K562 (cell line): ENCODE data around the gene PPOX. TPM values are rescaled to one million over a fixed set of nuclear protein-coding genes. Genes with fewer than 3 reads are reported as not detected.

Experiments used
- ATAC-seq: fragments of 200-7000 bp; cut with Tn5 transposase; 3 replicates; pipeline ENCODE4 v1.9.1; 2020; ENCODE audit warnings: moderate library complexity
- BruUV-seq: library from RNA; stranded (reverse); fragments of 400-500 nt; replicated peaks from 2 replicates; lab custom pipeline; 2021; lab: Mats Ljungman, UMichigan
- CTCF ChIA-PET: fragments of 300-600 bp; formaldehyde crosslinking; extraction: SDS; loops from one replicate; lab custom pipeline; 2021; ENCODE audit warnings: low intra/inter-chr PET ratio; lab: Yijun Ruan, JAX
- POLR2A ChIA-PET: fragments of 300-600, 350-650 bp; sonication (Branson Sonifier 250); formaldehyde crosslinking; extraction: SDS; loops from one replicate; lab custom pipeline; 2021; ENCODE audit warnings: antibody characterized with exemption, inconsistent platforms; lab: Yijun Ruan, JAX
- DNase-seq, 4 experiments: peaks; one replicate each; pipeline versions ENCODE4 v3.0.0 to v3.0.0-alpha.2; 2011 to 2018; ENCODE audit warnings: low spot score in 3 of 4, mixed read lengths in 3 of 4; ENCODE audit errors: extremely low read depth in 1 of 4
- FAIRE-seq: peaks from 2 replicates; lab custom pipeline; 2011; peaks lifted over from hg19 to GRCh38; lab: Jason Lieb, UNC
- H2AFZ ChIP-seq: 2 replicates; pipeline ENCODE4 v1.6.0; 2011; ENCODE audit warnings: low read depth, low read length, control low read depth, inconsistent platforms
- H3K27ac ChIP-seq: fragments of 200-600 bp; 3 replicates; pipeline ENCODE4 v1.8.0; 2011; ENCODE audit warnings: low read depth, mild to moderate bottlenecking, control low read depth, inconsistent platforms, low read length, moderate library complexity, mixed read lengths; ENCODE audit errors: extremely low read depth
- H3K27me3 ChIP-seq, 2 experiments: fragments of 300-600 bp in 1 of 2; 2 replicates in 1 of 2; 3 replicates in 1 of 2; pipeline versions ENCODE4 v1.6.0 to v1.8.0; 2011; ENCODE audit warnings: inconsistent platforms in 2 of 2, low read length in 2 of 2, mild to moderate bottlenecking in 1 of 2, mixed read lengths in 1 of 2, moderate library complexity in 1 of 2; ENCODE audit not compliant: control insufficient read depth in 2 of 2, insufficient read depth in 2 of 2
- H3K36me3 ChIP-seq: fragments of 300-600 bp; 3 replicates; pipeline ENCODE4 v1.8.0; 2011; ENCODE audit warnings: mild to moderate bottlenecking, low read length, inconsistent platforms; ENCODE audit not compliant: control insufficient read depth, insufficient read depth
- H3K4me1 ChIP-seq, 2 experiments: fragments of 200-600 bp in 1 of 2; replicated peaks in 1 of 2; 2 replicates in 1 of 2; 3 replicates in 1 of 2; pipeline versions ENCODE4 v1.5.1 to v1.8.0; 2011; ENCODE audit warnings: inconsistent platforms in 2 of 2, low read length in 2 of 2, mild to moderate bottlenecking in 1 of 2, mixed read lengths in 1 of 2, moderate library complexity in 1 of 2; ENCODE audit not compliant: control insufficient read depth in 2 of 2, insufficient read depth in 2 of 2
- H3K4me2 ChIP-seq: 2 replicates; pipeline ENCODE4 v1.6.1; 2011; ENCODE audit warnings: low read length, control low read depth, inconsistent platforms, mixed read lengths; ENCODE audit not compliant: insufficient read depth
- H3K4me3 ChIP-seq: fragments of 200-600 bp; sonication (generic), shearing (Covaris generic); 2 replicates; pipeline ENCODE4 v1.5.1; 2016; ENCODE audit warnings: control low read depth, inconsistent platforms
- H3K79me2 ChIP-seq: fragments of 200-600 bp; 3 replicates; pipeline ENCODE4 v1.8.0; 2011; ENCODE audit warnings: low read length, inconsistent platforms; ENCODE audit not compliant: control insufficient read depth, insufficient read depth
- H3K9ac ChIP-seq, 2 experiments: 2 replicates each; pipeline versions ENCODE4 v1.6.0 to v1.6.1; 2011; ENCODE audit warnings: low read depth in 2 of 2, low read length in 2 of 2, control low read depth in 1 of 2, inconsistent platforms in 1 of 2, mild to moderate bottlenecking in 1 of 2, mixed read lengths in 1 of 2; ENCODE audit not compliant: insufficient read depth in 1 of 2
- H3K9me1 ChIP-seq: one replicate; pipeline ENCODE4 v1.6.0; 2011; ENCODE audit warnings: inconsistent platforms, mild to moderate bottlenecking, low read length, moderate library complexity; ENCODE audit not compliant: control insufficient read depth, insufficient read depth
- H3K9me3 ChIP-seq: replicated peaks from 2 replicates; pipeline ENCODE4 v1.5.1; 2011; ENCODE audit warnings: low read depth, low read length, inconsistent platforms; ENCODE audit not compliant: control insufficient read depth, insufficient read depth
- H4K20me1 ChIP-seq: replicated peaks from 2 replicates; pipeline ENCODE4 v1.6.1; 2011; ENCODE audit warnings: low read length, inconsistent platforms, mixed read lengths; ENCODE audit not compliant: control insufficient read depth, insufficient read depth
- HNRNPK ChIP-seq: fragments of 200-400 bp; formaldehyde crosslinking; IDR thresholded peaks from one replicate; pipeline ENCODE4 v1.6.1; 2018; ENCODE audit warnings: mild to moderate bottlenecking, low read depth, low read length; ENCODE audit not compliant: poor library complexity, severe bottlenecking
- PHB2 ChIP-seq: fragments of 450-650 bp; IDR thresholded peaks from 2 replicates; pipeline ENCODE4 v1.6.1; 2017; ENCODE audit warnings: low read depth
- RBFOX2 ChIP-seq: fragments of 200-400 bp; formaldehyde crosslinking; IDR thresholded peaks from 2 replicates; pipeline ENCODE4 v1.6.1; 2017; ENCODE audit warnings: low read depth, mild to moderate bottlenecking, low read length, moderate library complexity
- TFAM ChIP-seq: fragments of 250-450 bp; sonication (Bioruptor Pico); conservative IDR thresholded peaks from 2 replicates; pipeline ENCODE4 v1.5.0; 2021; ENCODE audit warnings: mild to moderate bottlenecking, moderate library complexity
- ZNF165 ChIP-seq: fragments of 250-450 bp; sonication (Bioruptor Pico); IDR thresholded peaks from 2 replicates; pipeline ENCODE4 v1.4.0; 2020; ENCODE audit warnings: borderline replicate concordance
- ZNF586 ChIP-seq: fragments of 450-650 bp; formaldehyde crosslinking; conservative IDR thresholded peaks from 2 replicates; pipeline ENCODE4 v1.4.0; 2020; ENCODE audit warnings: mild to moderate bottlenecking, moderate library complexity
- WGBS: fragments of 100-300 bp; shearing (Covaris generic); methylation state at CpG from one replicate; pipeline ENCODE4 v1.1.6; 2016; ENCODE audit warnings: low coverage, mixed read lengths; ENCODE audit not compliant: insufficient coverage; ENCODE audit errors: missing lambda C conversion rate; 5-methylcytosine and 5-hydroxymethylcytosine counted together
- in situ Hi-C: fragments of 300-500 bp; cut with MboI; formaldehyde crosslinking; loops from 4 replicates; pipeline ENCODE4 v1.15.0; 2018; ENCODE audit warnings: inconsistent platforms, mixed read lengths
- intact Hi-C: fragments of 100-400 bp; cut with micrococcal nuclease; formaldehyde crosslinking; loops from 2 replicates; pipeline ENCODE4 v1.14.2; 2022
- polyA plus RNA-seq, 8 experiments: library from polyadenylated mRNA; depleted of rRNA in 4 of 8; stranded (reverse) in 5 of 8; unstranded in 3 of 8; fragments of >200 nt; fragmentation: Nextera tagmentation in 2 of 8; fragmentation: Illumina TruSeq in 1 of 8; extraction: Ambion mirVana in 2 of 8; extraction: Trizol in 1 of 8; gene quantifications; 2 replicates each; pipeline versions ENCODE4 v1.2.1 to v1.2.3, GENCODE V29; 2011 to 2014; ENCODE audit warnings: inconsistent platforms in 1 of 8, missing spikeins in 1 of 8
- total RNA-seq, 7 experiments: library from RNA; depleted of rRNA in 6 of 7; stranded (reverse); fragments of >200 nt in 6 of 7; fragmentation: Illumina TruSeq in 2 of 7; extraction: Trizol in 2 of 7; gene quantifications; 2 replicates each; pipeline versions ENCODE4 v1.2.1 to v1.2.3, GENCODE V29; 2011 to 2021; ENCODE audit warnings: low replicate concordance in 1 of 7

PPOX gene
- total and polyA plus RNA-seq, 9 of the 15 experiments (the other 6 are each of a cell fraction or from before 2014, with no cell fraction given): 17.0 to 57.1 (median 38.9) TPM

DNA sequence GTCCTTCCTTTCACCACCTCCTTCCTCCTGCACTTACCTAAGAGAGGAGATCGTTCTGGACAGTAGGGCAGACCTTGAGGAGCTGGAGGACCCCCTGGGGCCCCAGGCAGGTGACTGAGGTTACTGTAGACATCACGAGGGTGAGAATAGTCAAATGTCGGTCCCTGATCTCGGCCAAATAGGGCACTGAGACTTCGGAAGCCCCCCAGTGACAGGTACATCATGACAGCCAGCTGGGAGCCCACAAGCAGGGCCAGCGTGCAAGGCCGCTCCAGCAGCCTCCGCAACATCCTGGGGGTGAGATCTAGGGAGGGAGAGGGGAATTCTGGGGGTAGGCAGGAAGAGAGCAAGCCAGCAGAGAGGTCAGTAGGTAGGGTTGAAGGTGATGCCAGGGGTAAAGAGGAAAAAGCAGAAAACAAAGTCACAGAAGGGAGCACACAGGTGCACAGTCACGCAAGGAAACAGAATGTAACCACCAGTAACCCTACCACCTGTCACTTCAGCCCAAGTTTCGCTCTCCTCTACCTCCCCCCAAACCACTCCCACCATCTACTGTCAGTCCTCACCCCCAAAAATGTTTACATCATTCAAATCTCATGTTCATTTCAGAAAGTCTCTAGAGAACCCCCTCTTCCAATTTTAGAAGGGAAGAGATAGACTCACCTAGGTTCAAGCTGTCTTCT, 9.7 kb downstream of the PPOX start:
- FAIRE-seq: no peak
- peak overlapping the region; percentile 99 for H3K4me2 ChIP-seq
- H3K27ac ChIP-seq: no peak overlapping the region
- peaks cover 15 to 38% of the 10 kb centered on the region in 2 experiments; a peak in 4 of 5 replicates for H3K4me1 ChIP-seq
- BruUV-seq: TSS peak; percentile 45
- in situ Hi-C loops (no loop called here), intact Hi-C loops (loop anchor here (2.0 to 10.0 kb wide), 2 partner anchors 17 to 341 kb away; partner anchors contain the start of gene USP21)
- peak overlapping the region; percentile 87 to 96 for H3K9ac ChIP-seq
- H3K9me3 ChIP-seq: no peaks in the 10 kb centered on the region
- no peaks in the 10 kb centered on the region for H3K27me3 ChIP-seq
- peaks cover 26% of the 10 kb centered on the region for H3K79me2 ChIP-seq
- ChIA-PET POLR2A (interaction anchor here (0.5 to 2.3 kb wide), 6 partner anchors 9 to 331 kb away, joined by 3 to 33 read pairs (median 3); partner anchors contain the start of gene PPOX), CTCF (no interaction called here)
- no peak overlapping the region for H2AFZ ChIP-seq
- TF ChIP-seq ZNF165 (CRISPR knock-in tag) (no peak), PHB2 (no peak), HNRNPK (no peak), ZNF586 (no peak), TFAM (no peak), RBFOX2 (0 out of 2 replicates have a peak, but pooled peaks have one; percentile 28)
- H3K9me1 ChIP-seq: no peaks in the 10 kb centered on the region
- peaks cover 54% of the 10 kb centered on the region for H3K36me3 ChIP-seq
- no peaks in the 10 kb centered on the region for H4K20me1 ChIP-seq
- peak overlapping the region; percentile 90 for H3K4me3 ChIP-seq
- DNase-seq: no peak
- no peak for ATAC-seq
- WGBS: 78% methylated on average over 7 of the region's 10 CpGs
